Astrocyte (in vitro differentiated cells and primary cell): Measurements from ENCODE around the gene LRRC37A.
"Not testable (repeated sequence)": the region's sequence is repeated elsewhere in the genome, so short reads cannot be mapped to it uniquely, and the experiment has no call there.

ENCODE experiments used
- CTCF ChIP-seq: IDR thresholded peaks from 2 replicates; pipeline ENCODE4 v1.5.1; 2011; ENCODE audit warnings: low read depth, mild to moderate bottlenecking, inconsistent platforms, low read length, moderate library complexity; ENCODE audit not compliant: insufficient read depth
- EZH2 ChIP-seq: IDR thresholded peaks from 2 replicates; pipeline ENCODE4 v1.6.1; 2012; ENCODE audit warnings: mild to moderate bottlenecking, low read length, inconsistent platforms; ENCODE audit not compliant: insufficient read depth

- not testable (repeated sequence) for TF ChIP-seq EZH2, CTCF
These were observed 10.5 kb upstream of the LRRC37A start for GRCh38 chr17:46284467-46284866.
